IMR-90 (cell line): Measurements from ENCODE around the gene CCDC136. TPM values are rescaled to one million over a fixed set of nuclear protein-coding genes. Genes with fewer than 3 reads are reported as not detected.

Source experiments
- ATAC-seq: fragments of 200-7000 bp; cut with Tn5 transposase; 2 replicates; pipeline ENCODE4 v1.9.1; 2020; ENCODE audit warnings: low read depth, mild to moderate bottlenecking, moderate library complexity
- BruUV-seq: library from RNA; stranded (reverse); fragments of 400-500 nt; replicated peaks from 2 replicates; lab custom pipeline; 2021; lab: Mats Ljungman, UMichigan
- CTCF ChIA-PET: fragments of 300-600 bp; formaldehyde crosslinking; extraction: SDS; loops from one replicate; lab custom pipeline; 2021; ENCODE audit warnings: antibody characterized with exemption; lab: Yijun Ruan, JAX
- POLR2A ChIA-PET: fragments of 300-600 bp; sonication (Branson Sonifier 250); formaldehyde crosslinking; loops from one replicate; lab custom pipeline; 2022; ENCODE audit warnings: antibody characterized with exemption; ENCODE audit not compliant: unreplicated experiment; lab: Charles Lee
- DNase-seq: peaks from one replicate; pipeline ENCODE4 v3.0.0; 2013
- H2AFZ ChIP-seq: replicated peaks from 2 replicates; pipeline ENCODE3; 2013; ENCODE audit warnings: low read length, mild to moderate bottlenecking; ENCODE audit not compliant: poor library complexity
- H2AK5ac ChIP-seq: 2 replicates; pipeline ENCODE4 v1.6.1; 2013; ENCODE audit warnings: low read depth, low read length, inconsistent platforms
- H2AK9ac ChIP-seq: replicated peaks from 2 replicates; pipeline ENCODE3; 2013; ENCODE audit warnings: mild to moderate bottlenecking, low read depth, low read length, moderate library complexity; ENCODE audit not compliant: poor library complexity
- H2BK120ac ChIP-seq: 2 replicates; pipeline ENCODE4 v1.6.1; 2013; ENCODE audit warnings: low read depth, low read length, inconsistent platforms
- H2BK15ac ChIP-seq: 3 replicates; pipeline ENCODE4 v1.6.1; 2013; ENCODE audit warnings: low read depth, low read length, inconsistent platforms
- H2BK20ac ChIP-seq: 2 replicates; pipeline ENCODE4 v1.6.1; 2013; ENCODE audit warnings: low read depth, mild to moderate bottlenecking, inconsistent platforms, low read length, moderate library complexity
- H2BK5ac ChIP-seq: 2 replicates; pipeline ENCODE4 v1.6.1; 2013; ENCODE audit warnings: mild to moderate bottlenecking, low read depth, low read length, inconsistent platforms; ENCODE audit not compliant: poor library complexity, severe bottlenecking
- H3K14ac ChIP-seq: replicated peaks from 2 replicates; pipeline ENCODE4 v1.6.1; 2013; ENCODE audit warnings: low read depth, low read length, inconsistent platforms
- H3K18ac ChIP-seq: 2 replicates; pipeline ENCODE4 v1.6.1; 2013; ENCODE audit warnings: low read depth, low read length, control low read depth
- H3K23ac ChIP-seq: 2 replicates; pipeline ENCODE4 v1.6.1; 2013; ENCODE audit warnings: low read depth, low read length, inconsistent platforms
- H3K27ac ChIP-seq: 2 replicates; pipeline ENCODE4 v1.5.1; 2013; ENCODE audit warnings: mild to moderate bottlenecking, control low read depth, low read length; ENCODE audit not compliant: insufficient read depth
- H3K27me3 ChIP-seq: 2 replicates; pipeline ENCODE4 v1.6.1; 2013; ENCODE audit warnings: low read length; ENCODE audit not compliant: control insufficient read depth, insufficient read depth
- H3K36me3 ChIP-seq: 2 replicates; pipeline ENCODE4 v1.6.1; 2013; ENCODE audit warnings: low read length, mixed read lengths; ENCODE audit not compliant: control insufficient read depth, insufficient read depth
- H3K4ac ChIP-seq: 2 replicates; pipeline ENCODE4 v1.6.1; 2013; ENCODE audit warnings: low read depth, low read length, inconsistent platforms
- H3K4me1 ChIP-seq: 2 replicates; pipeline ENCODE4 v1.6.1; 2013; ENCODE audit warnings: low read length, mixed read lengths; ENCODE audit not compliant: control insufficient read depth, insufficient read depth
- H3K4me2 ChIP-seq: 2 replicates; pipeline ENCODE4 v1.6.1; 2013; ENCODE audit warnings: low read depth, mild to moderate bottlenecking, control low read depth, low read length, moderate library complexity
- H3K4me3 ChIP-seq: 2 replicates; pipeline ENCODE4 v1.5.1; 2013; ENCODE audit warnings: low read depth, mild to moderate bottlenecking, control low read depth, low read length, moderate library complexity; ENCODE audit not compliant: insufficient read depth
- H3K56ac ChIP-seq: 2 replicates; pipeline ENCODE4 v1.6.1; 2013; ENCODE audit warnings: low read length, inconsistent platforms; ENCODE audit not compliant: insufficient read depth; ENCODE audit errors: extremely low read depth
- H3K79me1 ChIP-seq, 2 experiments: 2 replicates each; pipeline ENCODE4 v1.6.1; 2013; ENCODE audit warnings: low read length in 2 of 2, inconsistent platforms in 1 of 2, low read depth in 1 of 2
- H3K9ac ChIP-seq: 2 replicates; pipeline ENCODE4 v1.6.1; 2013; ENCODE audit warnings: low read depth, low read length, control low read depth
- H3K9me1 ChIP-seq: 2 replicates; pipeline ENCODE4 v1.6.1; 2013; ENCODE audit warnings: low read length, inconsistent platforms; ENCODE audit not compliant: insufficient read depth
- H3K9me3 ChIP-seq: 2 replicates; pipeline ENCODE4 v1.6.1; 2013; ENCODE audit warnings: low read length; ENCODE audit not compliant: control insufficient read depth, insufficient read depth
- H4K20me1 ChIP-seq: 2 replicates; pipeline ENCODE4 v1.6.1; 2013; ENCODE audit warnings: low read length, inconsistent platforms; ENCODE audit not compliant: insufficient read depth
- H4K5ac ChIP-seq: 2 replicates; pipeline ENCODE4 v1.6.1; 2013; ENCODE audit warnings: mild to moderate bottlenecking, low read depth, low read length, control low read depth
- H4K8ac ChIP-seq, 2 experiments: 2 replicates each; pipeline ENCODE4 v1.6.1; 2013; ENCODE audit warnings: low read depth in 2 of 2, low read length in 2 of 2, control low read depth in 1 of 2, inconsistent platforms in 1 of 2
- H4K91ac ChIP-seq: 2 replicates; pipeline ENCODE4 v1.6.1; 2013; ENCODE audit warnings: low read depth, low read length, inconsistent platforms; ENCODE audit not compliant: insufficient read depth
- BHLHE40 ChIP-seq: fragments of 150-350 bp; IDR thresholded peaks from 2 replicates; pipeline ENCODE4 v1.6.1; 2016; ENCODE audit warnings: mild to moderate bottlenecking, low read depth, low read length
- CEBPB ChIP-seq: IDR thresholded peaks from 2 replicates; pipeline ENCODE4 v1.6.1; 2012; ENCODE audit warnings: low read depth, low read length, improper control_type of control experiment
- CHD1 ChIP-seq: IDR thresholded peaks from 2 replicates; pipeline ENCODE4 v1.6.1; 2012; ENCODE audit warnings: low read depth, low read length, improper control_type of control experiment
- ELK1 ChIP-seq: fragments of 150-350 bp; IDR thresholded peaks from 2 replicates; pipeline ENCODE4 v1.6.1; 2016; ENCODE audit warnings: low read depth, mild to moderate bottlenecking, low read length, moderate library complexity, borderline replicate concordance
- MAZ ChIP-seq: IDR thresholded peaks from 2 replicates; pipeline ENCODE4 v1.6.1; 2012; ENCODE audit warnings: low read depth, mild to moderate bottlenecking, low read length, improper control_type of control experiment, moderate library complexity, borderline replicate concordance
- MXI1 ChIP-seq: IDR thresholded peaks from 2 replicates; pipeline ENCODE4 v1.6.1; 2012; ENCODE audit warnings: low read depth, mild to moderate bottlenecking, low read length, moderate library complexity, borderline replicate concordance
- NFE2L2 ChIP-seq: fragments of 150-350 bp; IDR thresholded peaks from 2 replicates; pipeline ENCODE4 v1.6.1; 2016; ENCODE audit warnings: low read depth, mild to moderate bottlenecking, low read length
- POLR2A ChIP-seq: IDR thresholded peaks from 2 replicates; pipeline ENCODE4 v1.6.1; 2012; ENCODE audit warnings: mild to moderate bottlenecking, low read depth, low read length
- RAD21 ChIP-seq: IDR thresholded peaks from 2 replicates; pipeline ENCODE4 v1.6.1; 2012; ENCODE audit warnings: low read length, improper control_type of control experiment
- SMC3 ChIP-seq: fragments of 150-350 bp; IDR thresholded peaks from 2 replicates; pipeline ENCODE4 v1.6.1; 2016; ENCODE audit warnings: low read depth, mild to moderate bottlenecking, antibody characterized with exemption, low read length, moderate library complexity
- USF2 ChIP-seq: fragments of 150-350 bp; IDR thresholded peaks from 2 replicates; pipeline ENCODE4 v1.6.1; 2017; ENCODE audit warnings: mild to moderate bottlenecking, antibody characterized with exemption, low read length, low read depth
- WGBS, 2 experiments: methylation state at CpG; one replicate each; pipeline versions ENCODE4 v1.1.5 to v1.1.7; 2013; ENCODE audit warnings: missing lambda C conversion rate in 2 of 2; ENCODE audit not compliant: insufficient read length in 1 of 2; ENCODE audit errors: extremely low coverage in 2 of 2; 5-methylcytosine and 5-hydroxymethylcytosine counted together
- dilution Hi-C: fragments of 300-500 bp; cut with HindIII; formaldehyde crosslinking; loops from one replicate; pipeline ENCODE4 v1.14.3; 2018; ENCODE audit warnings: low sequenced_read_pairs; ENCODE audit not compliant: unreplicated experiment
- in situ Hi-C: fragments of 300-500 bp; cut with MboI; formaldehyde crosslinking; loops from 3 replicates; pipeline ENCODE4 v1.14.3; 2019; ENCODE audit warnings: low sequenced_read_pairs, inconsistent platforms, mixed read lengths
- intact Hi-C: fragments of 100-400 bp; cut with micrococcal nuclease; formaldehyde crosslinking; loops from 2 replicates; pipeline ENCODE4 v1.10.0; 2022
- polyA plus RNA-seq, 3 experiments: library from polyadenylated mRNA; depleted of rRNA; stranded (reverse); fragments of >200 nt; gene quantifications; 2 replicates each; pipeline ENCODE4 v1.2.3, GENCODE V29; 2012; ENCODE audit warnings: low replicate concordance in 1 of 3
- total RNA-seq: library from RNA; depleted of rRNA; stranded (reverse); fragments of >200 nt; gene quantifications from 2 replicates; pipeline ENCODE4 v1.2.3, GENCODE V29; 2012

CCDC136 gene
- total and polyA plus RNA-seq, 2 of the 4 experiments (the other 2 are of a cell fraction): 7.7 to 18.0 TPM

GRCh38 chr7:128788446-128789412 lies 3.0 kb upstream of the CCDC136 start:
- no peak overlapping the region for H2AK9ac ChIP-seq
- H3K9me1 ChIP-seq: no peaks in the 10 kb centered on the region
- H3K4me2 ChIP-seq: no peak overlapping the region
- no peaks in the 10 kb centered on the region for H3K9me3 ChIP-seq
- H2AFZ ChIP-seq: no peak overlapping the region
- no peak overlapping the region for H2BK15ac ChIP-seq
- H3K4me1 ChIP-seq: peaks cover 6% of the 10 kb centered on the region
- H3K79me1 ChIP-seq: peaks cover 0 to 13% of the 10 kb centered on the region in 2 experiments; a peak in 2 of 4 replicates
- CTCF ChIA-PET: no interaction called here
- no peak overlapping the region for H2BK120ac ChIP-seq
- H4K91ac ChIP-seq: no peak overlapping the region
- no peak overlapping the region for H3K56ac ChIP-seq
- H3K14ac ChIP-seq: no peak overlapping the region
- H3K36me3 ChIP-seq: no peaks in the 10 kb centered on the region; the same call in 1 of the 2 replicates
- no peak overlapping the region for H4K8ac ChIP-seq
- no TSS peak for BruUV-seq
- no peak overlapping the region for H3K4me3 ChIP-seq
- H3K18ac ChIP-seq: no peak overlapping the region
- H2AK5ac ChIP-seq: no peak overlapping the region
- 80% methylated on average over 1 of the region's 9 CpGs; no CpG with 5 or more reads in 1 of the 2 experiments for WGBS, 2 experiments
- POLR2A ChIA-PET: no interaction called here
- H3K23ac ChIP-seq: no peak overlapping the region
- peaks cover 13% of the 10 kb centered on the region; the same call in 1 of the 2 replicates for H3K27me3 ChIP-seq
- no peak overlapping the region for H3K27ac ChIP-seq
- no peak overlapping the region for H3K4ac ChIP-seq
- ATAC-seq (no peak), DNase-seq (no peak)
- peaks cover under 1% of the 10 kb centered on the region; the same call in 1 of the 2 replicates for H4K20me1 ChIP-seq
- dilution Hi-C loops (no loop called here), in situ Hi-C loops (no loop called here), intact Hi-C loops (no loop called here)
- no peak overlapping the region for H2BK5ac ChIP-seq
- H2BK20ac ChIP-seq: no peak overlapping the region
- no peak for TF ChIP-seq MAZ
- no peak for TF ChIP-seq BHLHE40
- no peak for TF ChIP-seq NFE2L2
- TF ChIP-seq ELK1: no peak
- no peak for TF ChIP-seq RAD21
- no peak for TF ChIP-seq CHD1
- no peak for TF ChIP-seq POLR2A
- no peak for TF ChIP-seq USF2
- TF ChIP-seq MXI1: no peak
- TF ChIP-seq SMC3: no peak
- TF ChIP-seq CEBPB: no peak
- no peak overlapping the region for H3K9ac ChIP-seq
- H4K5ac ChIP-seq: no peak overlapping the region
